Superior temporal gyrus (tissue), 1 donor: ENCODE measurements around the gene PDE5A.
"Not testable (repeated sequence)": the region's sequence is repeated elsewhere in the genome, so short reads cannot be mapped to it uniquely, and the experiment has no call there.

ENCODE experiments used
- DNase-seq: peaks from one replicate; pipeline ENCODE4 v3.0.0-alpha.2; 2016; ENCODE audit errors: extremely low spot score

PDE5A gene

DNA sequence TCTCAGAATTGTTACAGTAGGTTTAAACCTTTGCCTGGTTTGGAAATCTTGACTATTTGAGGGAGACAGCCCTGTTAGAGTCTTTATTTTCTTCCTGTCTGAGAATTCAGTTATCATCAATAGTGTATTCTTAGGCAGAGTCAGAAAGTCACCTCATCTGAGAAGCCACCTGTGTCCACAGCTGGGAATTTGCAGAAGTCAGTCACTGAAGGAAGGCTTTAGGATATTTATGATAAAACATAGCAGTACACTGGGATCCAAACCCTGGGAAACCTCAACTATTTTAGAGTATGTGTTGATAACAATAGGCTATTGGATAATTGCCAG is 157.9 kb downstream of the PDE5A start:
- not testable (repeated sequence) for DNase-seq

DNA sequence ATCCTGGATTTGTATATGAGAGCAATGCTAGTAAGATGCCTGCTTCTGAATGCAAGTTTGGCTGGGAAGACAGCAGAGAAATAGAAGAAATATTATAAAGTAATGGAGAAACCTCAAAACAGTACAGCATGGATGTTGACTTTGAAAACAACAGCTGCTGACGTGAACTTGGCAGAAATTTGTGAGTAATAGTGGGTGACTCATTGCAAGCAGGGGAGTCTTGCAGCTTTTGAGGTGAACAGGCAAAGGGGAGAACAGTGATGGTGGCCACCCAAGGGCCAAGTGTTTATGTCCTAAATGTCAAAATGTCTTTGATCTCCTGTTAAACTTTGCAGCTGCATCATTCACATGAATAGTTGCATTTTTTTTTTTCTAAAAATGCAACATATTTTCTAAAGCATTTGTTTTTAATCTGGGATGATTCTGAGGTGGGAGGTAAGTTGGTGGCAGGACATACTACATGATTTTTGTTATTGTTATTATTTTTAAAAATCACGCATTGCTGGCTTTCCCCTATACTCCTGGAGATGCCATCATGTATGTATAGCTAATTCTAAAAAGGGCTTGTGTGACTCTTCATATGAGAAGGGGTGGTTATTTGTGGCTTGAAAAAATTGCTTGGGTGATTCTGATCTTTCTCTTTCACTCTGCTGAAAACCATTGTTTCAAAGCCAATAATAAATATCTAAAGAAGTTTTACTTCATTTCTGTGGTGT is 158.4 kb downstream of the PDE5A start:
- DNase-seq: not testable (repeated sequence)

DNA sequence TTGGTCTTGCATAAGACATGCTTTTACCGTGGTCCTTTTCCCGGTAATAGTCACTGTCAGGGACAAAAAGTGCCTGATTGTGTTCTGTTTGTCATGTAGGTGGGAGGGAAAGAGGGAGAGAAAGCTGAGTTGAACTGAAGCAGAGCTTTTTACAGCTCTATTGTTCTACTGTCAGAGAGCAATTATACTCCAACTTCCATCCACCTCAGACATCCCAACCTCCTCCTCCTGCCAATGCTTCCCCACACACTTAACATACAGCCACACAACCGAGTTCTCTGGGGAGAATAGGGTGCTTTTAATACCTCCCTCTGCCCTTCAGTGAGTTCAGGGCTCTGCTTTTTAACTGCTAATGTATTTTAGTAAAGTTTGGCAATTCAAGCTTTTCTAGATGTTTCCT is 159.6 kb downstream of the PDE5A start:
- not testable (repeated sequence) for DNase-seq

DNA sequence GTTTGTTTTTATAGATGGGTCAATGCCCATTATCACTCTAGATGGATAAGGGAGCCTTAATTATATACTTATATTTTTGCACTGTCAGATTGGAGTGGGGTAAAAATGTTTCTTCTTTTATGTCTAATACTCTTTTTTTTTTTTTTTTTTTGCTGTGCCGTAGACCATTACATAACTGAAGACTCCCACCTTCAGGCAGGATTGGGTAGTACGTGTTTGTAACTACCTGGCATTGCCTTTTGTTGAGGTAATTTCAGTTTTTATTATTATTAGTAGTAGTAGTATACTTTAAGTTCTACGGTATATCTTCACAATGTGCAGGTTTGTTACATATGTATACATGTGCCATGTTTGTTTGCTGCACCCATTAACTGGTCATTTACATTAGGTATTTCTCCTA is 165.9 kb downstream of the PDE5A start:
- not testable (repeated sequence) for DNase-seq

DNA sequence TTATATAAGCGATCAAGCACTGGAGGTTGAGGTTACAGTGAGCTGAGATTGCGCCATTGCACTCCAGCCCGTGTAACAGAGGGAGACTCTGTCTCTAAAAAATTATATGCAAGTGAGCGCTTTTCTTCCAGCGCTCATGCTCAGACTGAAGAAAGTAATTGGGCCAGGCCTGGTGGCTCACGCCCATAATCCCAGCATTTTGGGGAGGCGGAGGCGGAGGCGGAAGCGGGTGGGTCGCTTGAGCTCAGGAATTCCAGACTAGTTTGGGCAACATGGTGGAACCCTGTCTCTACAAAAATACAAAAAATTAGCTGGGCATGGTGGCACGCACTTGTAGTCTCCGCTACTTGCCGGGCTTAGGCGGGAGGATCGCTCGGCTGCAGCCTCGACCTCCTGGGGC is 172.9 kb downstream of the PDE5A start:
- DNase-seq: not testable (repeated sequence)

DNA sequence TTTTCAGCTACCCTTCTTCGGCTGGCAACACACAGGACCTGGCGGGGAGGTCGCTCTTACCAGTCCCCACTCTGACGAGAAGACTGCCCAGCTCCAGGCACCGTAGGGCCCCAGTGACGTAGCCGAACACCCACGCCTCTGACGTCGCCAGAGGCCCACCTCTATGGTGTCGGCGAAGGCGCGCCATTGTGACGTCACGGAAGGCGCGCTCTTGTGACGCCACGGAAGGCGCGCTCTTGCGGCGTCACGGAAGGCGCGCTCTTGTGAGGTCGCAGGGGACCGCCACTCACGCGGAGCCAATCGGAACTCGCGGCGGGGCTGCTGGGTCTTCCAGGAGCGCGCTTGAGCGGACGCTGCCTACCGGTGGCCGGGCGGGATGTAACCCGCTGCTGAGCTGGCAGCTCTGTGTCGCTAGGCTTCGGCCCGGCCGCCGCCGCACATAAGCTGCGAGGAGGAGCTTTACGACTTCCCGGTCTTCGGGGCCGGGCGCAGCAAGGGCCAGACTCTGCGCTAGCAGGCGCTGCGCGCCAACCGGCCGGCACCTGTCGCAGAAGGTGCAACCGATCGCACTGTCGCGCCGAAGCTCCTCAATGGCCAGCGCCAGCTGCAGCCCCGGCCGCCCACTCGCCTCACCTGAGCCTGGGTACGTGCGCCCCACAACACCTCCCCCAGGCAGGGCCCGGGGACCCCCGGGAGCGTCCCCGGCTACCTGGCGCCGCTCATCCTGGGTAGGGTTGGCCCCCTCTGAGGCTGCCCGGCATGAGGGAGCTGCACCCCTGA is 173.9 kb downstream of the PDE5A start:
- DNase-seq: peak; percentile 94

DNA sequence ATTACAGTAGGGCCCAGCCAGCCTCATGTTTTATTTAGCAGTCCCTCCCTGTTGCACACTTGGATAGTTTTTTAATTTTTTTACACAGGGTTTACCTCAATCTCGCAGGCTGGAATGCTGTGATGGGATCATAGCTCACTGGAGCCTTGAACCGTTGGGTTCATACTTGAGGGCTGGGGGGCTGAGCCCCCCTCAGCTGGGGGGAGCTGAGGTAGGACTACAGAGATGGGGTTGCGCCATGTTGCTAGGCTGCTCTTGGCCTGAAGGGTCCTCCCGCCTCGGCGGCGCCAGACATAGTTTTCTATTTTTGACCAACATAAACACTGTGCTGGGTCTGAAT is 174.5 kb downstream of the PDE5A start:
- not testable (repeated sequence) for DNase-seq

DNA sequence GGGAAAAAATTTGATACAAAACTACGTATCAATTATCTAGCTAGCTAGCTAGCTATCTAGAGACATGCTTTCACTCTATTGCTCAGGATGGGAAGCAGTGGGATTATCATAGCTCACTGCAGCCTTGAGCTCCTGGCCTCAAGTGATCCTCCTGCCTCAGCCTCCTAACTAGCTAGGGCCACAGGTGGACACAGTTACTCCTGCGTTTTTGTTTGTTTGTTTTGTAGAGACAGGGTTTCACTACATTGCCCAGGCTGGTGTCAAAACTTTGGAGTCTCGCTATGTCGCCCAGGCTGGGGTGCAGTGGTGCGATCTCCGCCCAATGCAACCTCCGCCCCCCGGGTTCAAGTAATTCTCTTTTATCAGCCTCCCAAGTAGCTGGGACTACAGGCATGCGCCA is 175.3 kb downstream of the PDE5A start:
- not testable (repeated sequence) for DNase-seq

DNA sequence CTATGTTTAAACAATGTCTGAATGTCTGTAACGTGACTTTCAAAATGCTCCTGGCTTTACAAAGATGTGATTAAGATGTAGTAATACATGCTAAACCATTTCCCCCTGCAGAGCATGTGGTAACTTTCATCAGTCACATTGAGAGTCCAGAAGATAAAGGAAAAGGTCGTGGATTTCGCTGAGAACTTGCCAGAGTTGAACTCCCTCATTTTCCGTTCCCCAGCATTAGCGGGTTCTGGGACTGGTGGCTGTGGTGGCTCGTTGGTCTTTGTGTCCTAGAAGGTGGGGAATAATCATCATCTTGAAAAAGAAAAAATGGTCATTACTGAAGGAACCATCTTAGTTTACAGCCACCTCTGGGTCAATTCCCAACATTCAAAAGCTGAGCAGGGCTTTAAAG is 178.8 kb downstream of the PDE5A start:
- not testable (repeated sequence) for DNase-seq
